MM.1S (cell line): ENCODE measurements around the gene CLEC14A.

Source experiments
- EZH2 ChIP-seq: fragments of 300-600 bp; sonication (generic); optimal IDR thresholded peaks from 2 replicates; pipeline ENCODE3; 2017; ENCODE audit warnings: low read depth, mild to moderate bottlenecking, antibody characterized with exemption, low read length, mixed read lengths
- EZH2phosphoT487 ChIP-seq: fragments of 300-600 bp; sonication (generic); IDR thresholded peaks from 2 replicates; pipeline ENCODE4 v1.6.1; 2018; ENCODE audit warnings: antibody characterized with exemption, low read length
- TF ChIP-seq, protein P1 (sequence below): fragments of 300-600 bp; sonication (generic); IDR thresholded peaks from 2 replicates; pipeline ENCODE4 v1.5.1; 2016; ENCODE audit warnings: antibody characterized with exemption, low read length, mixed read lengths

DNA sequence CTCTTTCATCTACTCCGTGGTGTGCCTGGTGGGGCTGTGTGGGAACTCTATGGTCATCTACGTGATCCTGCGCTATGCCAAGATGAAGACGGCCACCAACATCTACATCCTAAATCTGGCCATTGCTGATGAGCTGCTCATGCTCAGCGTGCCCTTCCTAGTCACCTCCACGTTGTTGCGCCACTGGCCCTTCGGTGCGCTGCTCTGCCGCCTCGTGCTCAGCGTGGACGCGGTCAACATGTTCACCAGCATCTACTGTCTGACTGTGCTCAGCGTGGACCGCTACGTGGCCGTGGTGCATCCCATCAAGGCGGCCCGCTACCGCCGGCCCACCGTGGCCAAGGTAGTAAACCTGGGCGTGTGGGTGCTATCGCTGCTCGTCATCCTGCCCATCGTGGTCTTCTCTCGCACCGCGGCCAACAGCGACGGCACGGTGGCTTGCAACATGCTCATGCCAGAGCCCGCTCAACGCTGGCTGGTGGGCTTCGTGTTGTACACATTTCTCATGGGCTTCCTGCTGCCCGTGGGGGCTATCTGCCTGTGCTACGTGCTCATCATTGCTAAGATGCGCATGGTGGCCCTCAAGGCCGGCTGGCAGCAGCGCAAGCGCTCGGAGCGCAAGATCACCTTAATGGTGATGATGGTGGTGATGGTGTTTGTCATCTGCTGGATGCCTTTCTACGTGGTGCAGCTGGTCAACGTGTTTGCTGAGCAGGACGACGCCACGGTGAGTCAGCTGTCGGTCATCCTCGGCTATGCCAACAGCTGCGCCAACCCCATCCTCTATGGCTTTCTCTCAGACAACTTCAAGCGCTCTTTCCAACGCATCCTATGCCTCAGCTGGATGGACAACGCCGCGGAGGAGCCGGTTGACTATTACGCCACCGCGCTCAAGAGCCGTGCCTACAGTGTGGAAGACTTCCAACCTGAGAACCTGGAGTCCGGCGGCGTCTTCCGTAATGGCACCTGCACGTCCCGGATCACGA, 46.0 kb downstream of the CLEC14A start:
- TF ChIP-seq, protein P1, sequence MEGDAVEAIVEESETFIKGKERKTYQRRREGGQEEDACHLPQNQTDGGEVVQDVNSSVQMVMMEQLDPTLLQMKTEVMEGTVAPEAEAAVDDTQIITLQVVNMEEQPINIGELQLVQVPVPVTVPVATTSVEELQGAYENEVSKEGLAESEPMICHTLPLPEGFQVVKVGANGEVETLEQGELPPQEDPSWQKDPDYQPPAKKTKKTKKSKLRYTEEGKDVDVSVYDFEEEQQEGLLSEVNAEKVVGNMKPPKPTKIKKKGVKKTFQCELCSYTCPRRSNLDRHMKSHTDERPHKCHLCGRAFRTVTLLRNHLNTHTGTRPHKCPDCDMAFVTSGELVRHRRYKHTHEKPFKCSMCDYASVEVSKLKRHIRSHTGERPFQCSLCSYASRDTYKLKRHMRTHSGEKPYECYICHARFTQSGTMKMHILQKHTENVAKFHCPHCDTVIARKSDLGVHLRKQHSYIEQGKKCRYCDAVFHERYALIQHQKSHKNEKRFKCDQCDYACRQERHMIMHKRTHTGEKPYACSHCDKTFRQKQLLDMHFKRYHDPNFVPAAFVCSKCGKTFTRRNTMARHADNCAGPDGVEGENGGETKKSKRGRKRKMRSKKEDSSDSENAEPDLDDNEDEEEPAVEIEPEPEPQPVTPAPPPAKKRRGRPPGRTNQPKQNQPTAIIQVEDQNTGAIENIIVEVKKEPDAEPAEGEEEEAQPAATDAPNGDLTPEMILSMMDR, result no peak
- TF ChIP-seq EZH2phosphoT487 (no peak), EZH2 (no peak)
